ENCODE measurements around the gene BAG2. TPM values are rescaled to one million over a fixed set of nuclear protein-coding genes. Genes with fewer than 3 reads are reported as not detected.
A peak's percentile ranks its signal among the peaks of the same experiment; 100 is the strongest.

The BAG2 gene
- total RNA-seq, 1 donor from 2014 or later = 1.5 TPM

DNA sequence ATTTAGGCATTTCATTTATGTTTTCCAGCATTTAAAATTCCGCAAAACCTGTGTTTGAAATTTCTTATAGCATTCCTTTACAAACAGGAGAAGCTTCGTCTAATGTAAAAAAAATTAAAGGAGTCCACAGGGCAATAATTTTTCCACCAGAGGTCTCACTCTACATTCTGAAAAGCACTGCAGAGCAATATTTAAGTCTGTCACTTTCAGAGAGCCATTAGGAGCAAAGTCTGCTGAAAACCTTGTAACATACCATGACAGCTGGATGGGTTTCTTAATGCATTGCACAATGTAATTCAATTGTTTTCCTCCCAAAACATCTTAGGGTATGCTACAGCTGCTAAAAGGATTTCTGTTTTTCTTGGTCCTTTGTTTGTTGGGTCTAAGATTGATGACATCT lies 18.0 kb downstream of the BAG2 start:
- Mint-ChIP-seq H3K9me3 (no peaks in the 10 kb centered on the region), H3K36me3 (no peaks in the 10 kb centered on the region), H3K27me3 (ENCODE audit: insufficient read depth, low read depth) (no peaks in the 10 kb centered on the region), H3K4me1 (no peaks in the 10 kb centered on the region), H3K27ac (no peak overlapping the region), H3K4me3 (no peak overlapping the region)
- Histone ChIP-seq H3K9me3 (ENCODE audit: low read depth) (no peaks in the 10 kb centered on the region), H3K27ac (no peak overlapping the region), H3K36me3 (peaks cover 6% of the 10 kb centered on the region), H2AFZ (replicated peaks) (no peak overlapping the region), H3K9ac (no peak overlapping the region), H3K4me2 (no peak overlapping the region), H3K79me2 (ENCODE audit: low read depth) (no peaks in the 10 kb centered on the region), H3K4me3 (no peak overlapping the region), H4K20me1 (ENCODE audit: low read depth) (no peaks in the 10 kb centered on the region), H3K27me3 (no peaks in the 10 kb centered on the region), H3F3A (ENCODE audit: low read depth) (no peaks in the 10 kb centered on the region), H3K4me1 (no peaks in the 10 kb centered on the region)
- TF ChIP-seq EZH2 (IDR thresholded peaks at IDR 0.05) = no peak
- TF ChIP-seq EZH2phosphoT487 (IDR thresholded peaks at IDR 0.05) = no peak
- TF ChIP-seq, protein P1, sequence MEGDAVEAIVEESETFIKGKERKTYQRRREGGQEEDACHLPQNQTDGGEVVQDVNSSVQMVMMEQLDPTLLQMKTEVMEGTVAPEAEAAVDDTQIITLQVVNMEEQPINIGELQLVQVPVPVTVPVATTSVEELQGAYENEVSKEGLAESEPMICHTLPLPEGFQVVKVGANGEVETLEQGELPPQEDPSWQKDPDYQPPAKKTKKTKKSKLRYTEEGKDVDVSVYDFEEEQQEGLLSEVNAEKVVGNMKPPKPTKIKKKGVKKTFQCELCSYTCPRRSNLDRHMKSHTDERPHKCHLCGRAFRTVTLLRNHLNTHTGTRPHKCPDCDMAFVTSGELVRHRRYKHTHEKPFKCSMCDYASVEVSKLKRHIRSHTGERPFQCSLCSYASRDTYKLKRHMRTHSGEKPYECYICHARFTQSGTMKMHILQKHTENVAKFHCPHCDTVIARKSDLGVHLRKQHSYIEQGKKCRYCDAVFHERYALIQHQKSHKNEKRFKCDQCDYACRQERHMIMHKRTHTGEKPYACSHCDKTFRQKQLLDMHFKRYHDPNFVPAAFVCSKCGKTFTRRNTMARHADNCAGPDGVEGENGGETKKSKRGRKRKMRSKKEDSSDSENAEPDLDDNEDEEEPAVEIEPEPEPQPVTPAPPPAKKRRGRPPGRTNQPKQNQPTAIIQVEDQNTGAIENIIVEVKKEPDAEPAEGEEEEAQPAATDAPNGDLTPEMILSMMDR (IDR thresholded peaks at IDR 0.05) = peak; percentile 19
- DNase-seq (ENCODE audit: low spot score) = no peak

DNA sequence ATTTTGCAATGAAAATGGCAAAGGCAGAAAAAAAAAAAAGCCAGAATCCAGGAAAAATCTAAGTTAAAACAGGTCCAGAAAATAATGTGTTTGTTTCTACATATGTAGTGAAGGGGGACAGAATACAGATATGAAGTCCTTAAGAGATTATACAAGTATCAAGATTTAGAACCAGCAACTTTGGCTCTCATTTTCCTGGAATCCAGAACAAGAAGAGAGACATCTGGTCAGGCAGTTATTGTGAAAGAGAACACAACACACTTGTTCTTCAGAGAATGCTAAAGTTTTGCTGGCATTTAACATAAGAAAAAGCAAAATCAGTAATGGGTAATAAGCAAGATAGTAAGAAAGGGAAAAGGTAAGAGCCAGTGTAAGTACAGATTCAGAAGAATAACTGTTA lies 21.1 kb downstream of the BAG2 start:
- H3K27ac Mint-ChIP-seq = no peak overlapping the region
- H3K36me3 Mint-ChIP-seq = peaks cover 2% of the 10 kb centered on the region
- no peak overlapping the region for H2AFZ ChIP-seq (replicated peaks)
- H3K9me3 Mint-ChIP-seq = no peaks in the 10 kb centered on the region
- H3K27ac ChIP-seq = no peak overlapping the region
- peaks cover 6% of the 10 kb centered on the region for H3K36me3 ChIP-seq
- H3K4me1 Mint-ChIP-seq = no peaks in the 10 kb centered on the region
- H4K20me1 ChIP-seq (ENCODE audit: low read depth) = no peaks in the 10 kb centered on the region
- DNase-seq (ENCODE audit: low spot score) = no peak
- no peaks in the 10 kb centered on the region for H3K79me2 ChIP-seq (ENCODE audit: low read depth)
- no peak overlapping the region for H3K9ac ChIP-seq
- H3K4me2 ChIP-seq = no peak overlapping the region
- H3K4me3 Mint-ChIP-seq = no peak overlapping the region
- H3K27me3 ChIP-seq = no peaks in the 10 kb centered on the region
- no peaks in the 10 kb centered on the region for H3K27me3 Mint-ChIP-seq (ENCODE audit: insufficient read depth, low read depth)
- no peaks in the 10 kb centered on the region for H3F3A ChIP-seq (ENCODE audit: low read depth)
- no peaks in the 10 kb centered on the region for H3K4me1 ChIP-seq
- no peak overlapping the region for H3K4me3 ChIP-seq
- H3K9me3 ChIP-seq (ENCODE audit: low read depth) = no peaks in the 10 kb centered on the region
- TF ChIP-seq EZH2phosphoT487 (IDR thresholded peaks at IDR 0.05) (no peak), EZH2 (IDR thresholded peaks at IDR 0.05) (no peak)
- TF ChIP-seq, protein P1 (IDR thresholded peaks at IDR 0.05) = no peak

DNA sequence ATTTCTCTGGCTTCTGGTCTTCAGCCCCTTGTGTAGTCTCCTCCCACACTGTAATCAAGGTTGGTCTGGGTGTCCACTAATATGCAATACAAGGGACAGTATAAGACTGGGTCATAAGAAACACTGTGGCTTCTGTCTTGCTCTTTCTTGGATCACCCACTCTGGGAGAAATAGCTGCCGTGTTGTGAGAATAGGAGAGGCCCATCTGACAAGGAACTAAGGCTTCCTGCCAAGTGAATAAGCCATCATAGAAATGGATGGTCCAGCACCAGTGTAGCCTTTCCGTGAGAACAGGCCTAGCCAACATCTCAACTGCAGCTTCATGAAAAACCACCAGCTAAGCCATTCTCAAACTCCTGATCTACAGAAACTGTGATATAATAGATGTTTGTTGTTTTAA lies 23.3 kb downstream of the BAG2 start:
- TF ChIP-seq EZH2 (IDR thresholded peaks at IDR 0.05) = no peak
- TF ChIP-seq EZH2phosphoT487 (IDR thresholded peaks at IDR 0.05) = no peak
- TF ChIP-seq, protein P1 (IDR thresholded peaks at IDR 0.05) = no peak
- no peaks in the 10 kb centered on the region for H3K27me3 Mint-ChIP-seq (ENCODE audit: insufficient read depth, low read depth)

More for the DNA sequence above, 23.3 kb downstream of the BAG2 start:
- H3K79me2 ChIP-seq (ENCODE audit: low read depth) = no peaks in the 10 kb centered on the region
- no peak overlapping the region for H3K27ac ChIP-seq
- H3K27ac Mint-ChIP-seq = no peak overlapping the region
- H3K36me3 Mint-ChIP-seq = peaks cover 9% of the 10 kb centered on the region
- no peaks in the 10 kb centered on the region for H3F3A ChIP-seq (ENCODE audit: low read depth)
- no peak overlapping the region for H3K4me3 Mint-ChIP-seq
- no peak overlapping the region for H3K4me3 ChIP-seq
- no peak overlapping the region for H3K4me2 ChIP-seq
- H3K27me3 ChIP-seq = no peaks in the 10 kb centered on the region
- H3K9ac ChIP-seq = no peak overlapping the region
- no peaks in the 10 kb centered on the region for H3K4me1 Mint-ChIP-seq
- no peak for DNase-seq (ENCODE audit: low spot score)
- H3K9me3 ChIP-seq (ENCODE audit: low read depth) = no peaks in the 10 kb centered on the region
- no peak overlapping the region for H2AFZ ChIP-seq (replicated peaks)
- H3K9me3 Mint-ChIP-seq = no peaks in the 10 kb centered on the region
- no peaks in the 10 kb centered on the region for H4K20me1 ChIP-seq (ENCODE audit: low read depth)
- peaks cover 6% of the 10 kb centered on the region for H3K36me3 ChIP-seq
- no peaks in the 10 kb centered on the region for H3K4me1 ChIP-seq

All from neural progenitor cell (in vitro differentiated cells).